ENCODE measurements around the gene ZSWIM6. TPM values are rescaled to one million over a fixed set of nuclear protein-coding genes. Genes with fewer than 3 reads are reported as not detected.
A peak's percentile ranks its signal among the peaks of the same experiment; 100 is the strongest.

The ZSWIM6 gene
- total and polyA plus RNA-seq, 2 experiments from 2014 or later = 3.9 to 6.0 TPM

GRCh38 chr5:61401726-61402125 lies 69.7 kb downstream of the ZSWIM6 start:
- Histone ChIP-seq H4K20me1 (replicated peaks; ENCODE audit: insufficient read depth) (no peaks in the 10 kb centered on the region), H3K79me2 (replicated peaks; ENCODE audit: insufficient read depth) (peaks cover 17% of the 10 kb centered on the region), H3K9me2 (ENCODE audit: insufficient read depth) (no peaks in the 10 kb centered on the region), H3K4me1 (ENCODE audit: insufficient read depth) (peaks cover 6% of the 10 kb centered on the region; the same call in 1 of the 2 replicates), H3K4me2 (no peak overlapping the region), H2AFZ (no peak overlapping the region), H3K36me3 (ENCODE audit: insufficient read depth) (no peaks in the 10 kb centered on the region), H3K27me3 (ENCODE audit: insufficient read depth) (no peaks in the 10 kb centered on the region), H3K27ac (ENCODE audit: low read depth) (no peak overlapping the region), H3K4me3 (no peak overlapping the region), H3F3A (replicated peaks; ENCODE audit: low read depth) (no peaks in the 10 kb centered on the region)
- Mint-ChIP-seq H3K4me3 (no peak overlapping the region), H3K27me3 (ENCODE audit: insufficient read depth, low read depth, poor library complexity) (peaks cover 6% of the 10 kb centered on the region), H3K9me3 (peaks cover 6% of the 10 kb centered on the region; the same call in 2 of the 3 replicates), H3K27ac (no peak overlapping the region), H3K4me1 (peaks cover 35% of the 10 kb centered on the region), H3K36me3 (ENCODE audit: low read depth) (peaks cover 16% of the 10 kb centered on the region)
- TF ChIP-seq CREB1 (CRISPR knock-in tag; IDR thresholded peaks at IDR 0.05; ENCODE audit: low read depth) (no peak), STAT1 (IDR thresholded peaks at IDR 0.05; ENCODE audit: unreplicated experiment) (no peak), REST (IDR thresholded peaks at IDR 0.05; ENCODE audit: unreplicated experiment) (no peak), ZNF114 (CRISPR knock-in tag; IDR thresholded peaks at IDR 0.05) (no peak), JUNB (IDR thresholded peaks at IDR 0.05; ENCODE audit: unreplicated experiment) (no peak), ZNF462 (CRISPR knock-in tag; IDR thresholded peaks at IDR 0.05) (no peak), ZNF331 (CRISPR knock-in tag; IDR thresholded peaks at IDR 0.05; ENCODE audit: low read depth) (no peak), CTCF (conservative IDR thresholded peaks at IDR 0.05; ENCODE audit: low read depth in 2 of 2) (no peak), POLR2AphosphoS5 (IDR thresholded peaks at IDR 0.05; ENCODE audit: low read depth) (no peak), EZH2 (IDR thresholded peaks at IDR 0.05; ENCODE audit: low read depth, unreplicated experiment) (no peak), ETS1 (IDR thresholded peaks at IDR 0.05) (no peak), NANOG (IDR thresholded peaks at IDR 0.05; ENCODE audit: borderline replicate concordance) (no peak), EZH2phosphoT487 (IDR thresholded peaks at IDR 0.05; ENCODE audit: unreplicated experiment) (no peak)
- DNase-seq (ENCODE audit: low spot score) (no peak), ATAC-seq (peak; percentile 63)

Data from GM23338 (cell line).